Psoas muscle (tissue), 8 donors: ENCODE results near the gene DUSP21. TPM values are rescaled to one million over a fixed set of nuclear protein-coding genes. Genes with fewer than 3 reads are reported as not detected.
"Not testable (repeated sequence)": the region's sequence is repeated elsewhere in the genome, so short reads cannot be mapped to it uniquely, and the experiment has no call there.

Source experiments
- ATAC-seq, 4 donors: fragments of 200-7000 bp; cut with Tn5 transposase; one replicate each; pipeline ENCODE4 v1.9.1; 2020; ENCODE audit warnings: moderate library complexity in 3 of 4, mild to moderate bottlenecking in 2 of 4
- DNase-seq, 2 donors: peaks; one replicate each; pipeline ENCODE4 v3.0.0-alpha.2; 2020
- H3K27ac ChIP-seq: fragments of 200-600 bp; one replicate; pipeline ENCODE4 v1.8.0; 2022
- H3K27me3 ChIP-seq, 3 donors: fragments of 200-600 bp in 1 of 3; one replicate each; pipeline versions ENCODE4 v1.6.1 to v1.8.0; 2013 to 2022; ENCODE audit warnings: low read length in 2 of 3, mild to moderate bottlenecking in 2 of 3, moderate library complexity in 1 of 3; ENCODE audit not compliant: insufficient read depth in 3 of 3
- H3K36me3 ChIP-seq, 2 donors: fragments of 200-600 bp in 1 of 2; one replicate each; pipeline versions ENCODE4 v1.6.1 to v1.8.0; 2013 to 2022; ENCODE audit warnings: low read depth in 1 of 2, mild to moderate bottlenecking in 1 of 2, moderate library complexity in 1 of 2; ENCODE audit not compliant: insufficient read depth in 1 of 2
- H3K4me1 ChIP-seq: fragments of 200-600 bp; one replicate; pipeline ENCODE4 v1.8.0; 2022
- H3K4me3 ChIP-seq: fragments of 200-600 bp; one replicate; pipeline ENCODE4 v1.8.0; 2022; ENCODE audit warnings: mild to moderate bottlenecking
- H3K9me3 ChIP-seq: fragments of 200-600 bp; one replicate; pipeline ENCODE4 v1.8.0; 2022
- WGBS, 3 donors: extraction: QIAGEN DNeasy Blood & Tissue Kit; methylation state at CpG; one replicate each; pipeline versions ENCODE4 v1.1.6 to v1.1.7; 2013; 5-methylcytosine and 5-hydroxymethylcytosine counted together
- intact Hi-C, 2 donors: fragments of 100-400 bp; cut with DNase I; formaldehyde crosslinking; loops; one replicate each; pipeline versions ENCODE4 v1.11.0 to v1.14.2; 2022
- polyA plus RNA-seq, 3 donors: library from polyadenylated mRNA; stranded (reverse); fragments of 200-250 nt; gene quantifications; one replicate each; pipeline ENCODE4 v1.2.3, GENCODE V29; 2013
- total RNA-seq, 4 donors: library from RNA; stranded (reverse); fragmentation: NEBNext Ultra II Directional in 2 of 4; extraction: Animal tissue kit (Norgen Biotek cat#: 25700) in 2 of 4; gene quantifications; one replicate each; pipeline versions ENCODE4 v1.2.1 to v1.2.4, GENCODE V29; 2021 to 2023
- TF ChIP-seq, protein P1 (sequence below): fragments of 200-600 bp; IDR thresholded peaks from one replicate; pipeline ENCODE4 v1.8.0; 2022; ENCODE audit warnings: antibody characterized with exemption
- donor health status: healthy with polysubstance abuse.
- donor health status: DM: no; HTN: no; CAD: no; lungs with moderate emphysema.
- donor health status: Bipolar disorder and iron deficiency.
- donor health status: healthy.
- donor health status: DM: yes; HTN: yes; CAD: no.
- donor health status: DM: no; HTN: no; CAD: no.
- donor health status: DM: no; HTN: no; CAD: no.
- donor health status: DM: yes; HTN: yes; CAD: no.

DUSP21 gene
- total and polyA plus RNA-seq, 7 donors = not detected

DNA sequence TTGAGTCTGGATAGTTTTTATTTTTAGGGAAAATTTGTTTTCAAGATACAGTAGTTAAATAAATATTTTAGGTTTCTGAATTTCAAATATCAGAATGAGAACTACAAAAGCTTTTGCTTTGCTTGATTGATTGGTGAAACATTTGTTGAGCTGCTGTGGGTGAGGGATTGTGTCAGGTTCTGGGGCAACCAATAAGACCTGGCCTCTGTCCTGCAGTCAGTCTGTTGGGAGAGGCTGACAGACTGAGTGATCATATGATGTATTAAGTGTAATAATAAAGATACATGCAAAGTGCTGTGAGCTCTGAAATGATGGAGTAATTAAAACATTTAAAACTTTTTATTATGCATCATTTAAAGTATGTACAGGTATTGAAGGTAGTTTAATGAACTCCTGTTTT is 38.8 kb downstream of the DUSP21 start:
- no peaks in the 10 kb centered on the region for H3K9me3 ChIP-seq
- TF ChIP-seq, protein P1, sequence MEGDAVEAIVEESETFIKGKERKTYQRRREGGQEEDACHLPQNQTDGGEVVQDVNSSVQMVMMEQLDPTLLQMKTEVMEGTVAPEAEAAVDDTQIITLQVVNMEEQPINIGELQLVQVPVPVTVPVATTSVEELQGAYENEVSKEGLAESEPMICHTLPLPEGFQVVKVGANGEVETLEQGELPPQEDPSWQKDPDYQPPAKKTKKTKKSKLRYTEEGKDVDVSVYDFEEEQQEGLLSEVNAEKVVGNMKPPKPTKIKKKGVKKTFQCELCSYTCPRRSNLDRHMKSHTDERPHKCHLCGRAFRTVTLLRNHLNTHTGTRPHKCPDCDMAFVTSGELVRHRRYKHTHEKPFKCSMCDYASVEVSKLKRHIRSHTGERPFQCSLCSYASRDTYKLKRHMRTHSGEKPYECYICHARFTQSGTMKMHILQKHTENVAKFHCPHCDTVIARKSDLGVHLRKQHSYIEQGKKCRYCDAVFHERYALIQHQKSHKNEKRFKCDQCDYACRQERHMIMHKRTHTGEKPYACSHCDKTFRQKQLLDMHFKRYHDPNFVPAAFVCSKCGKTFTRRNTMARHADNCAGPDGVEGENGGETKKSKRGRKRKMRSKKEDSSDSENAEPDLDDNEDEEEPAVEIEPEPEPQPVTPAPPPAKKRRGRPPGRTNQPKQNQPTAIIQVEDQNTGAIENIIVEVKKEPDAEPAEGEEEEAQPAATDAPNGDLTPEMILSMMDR = no peak
- H3K36me3 ChIP-seq = no peaks in the 10 kb centered on the region
- DNase-seq = no peak
- intact Hi-C loops = no loop called here
- H3K4me3 ChIP-seq = no peak overlapping the region
- peaks cover 51% of the 10 kb centered on the region for H3K4me1 ChIP-seq
- peak in 3 of 4 donors; percentile 52 to 65 (median 55) for ATAC-seq
- no peak overlapping the region for H3K27ac ChIP-seq
- H3K27me3 ChIP-seq = no peaks in the 10 kb centered on the region

DNA sequence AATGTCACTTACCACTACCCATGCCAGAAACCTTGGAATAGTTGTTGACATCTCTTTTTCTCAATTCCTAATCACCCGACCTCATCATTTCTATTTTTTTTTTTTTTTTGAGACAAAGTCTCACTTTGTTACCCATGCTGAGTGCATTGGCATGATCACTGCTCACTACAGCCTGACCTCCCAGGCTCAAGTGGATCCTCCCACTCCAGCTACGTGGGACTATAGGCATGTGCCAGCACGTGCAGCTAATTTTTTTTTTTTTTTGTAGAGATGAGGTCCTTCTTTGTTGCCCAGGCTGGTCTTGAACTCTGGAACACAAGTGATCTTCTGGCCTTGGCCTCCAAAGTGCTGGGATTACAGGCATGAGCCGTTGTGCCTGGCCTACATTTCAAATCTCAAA is 41.1 kb downstream of the DUSP21 start:
- no peak for DNase-seq
- Histone ChIP-seq H3K27me3 (no peaks in the 10 kb centered on the region), H3K9me3 (no peaks in the 10 kb centered on the region), H3K27ac (no peak overlapping the region), H3K36me3 (no peaks in the 10 kb centered on the region), H3K4me3 (no peak overlapping the region), H3K4me1 (peaks cover 44% of the 10 kb centered on the region)
- TF ChIP-seq, protein P1 = no peak
- no peak for ATAC-seq
- intact Hi-C loops = no loop called here
- WGBS, 3 donors = 37 to 61% (median 59%) methylated on average over 4 of the region's 4 CpGs

DNA sequence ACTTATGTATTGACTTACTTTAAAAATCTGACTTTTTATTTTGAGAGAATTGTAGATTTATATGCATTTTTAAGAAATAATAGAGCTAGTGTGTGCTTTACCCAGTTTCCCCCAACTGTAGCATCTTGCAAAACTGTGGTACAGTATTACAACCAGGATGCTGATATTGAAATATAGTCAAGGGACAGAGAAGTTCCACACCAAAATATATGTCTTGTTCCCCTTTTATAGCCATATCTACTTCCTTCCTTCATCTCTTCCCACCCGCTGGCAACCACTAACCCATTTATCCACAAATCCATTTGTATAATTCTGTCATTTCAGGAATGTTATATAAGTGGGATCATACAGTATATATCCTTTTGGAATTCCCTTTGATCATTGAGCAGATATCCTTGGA is 46.0 kb downstream of the DUSP21 start:
- TF ChIP-seq, protein P1 = no peak
- peaks cover 24% of the 10 kb centered on the region for H3K4me1 ChIP-seq
- no peaks in the 10 kb centered on the region for H3K27me3 ChIP-seq
- 83 to 90% (median 85%) methylated on average over 1 of the region's 1 CpG for WGBS, 3 donors
- intact Hi-C loops = no loop called here
- no peaks in the 10 kb centered on the region for H3K36me3 ChIP-seq
- ATAC-seq = no peak
- no peaks in the 10 kb centered on the region for H3K9me3 ChIP-seq
- DNase-seq = no peak
- no peak overlapping the region for H3K27ac ChIP-seq
- H3K4me3 ChIP-seq = no peak overlapping the region

DNA sequence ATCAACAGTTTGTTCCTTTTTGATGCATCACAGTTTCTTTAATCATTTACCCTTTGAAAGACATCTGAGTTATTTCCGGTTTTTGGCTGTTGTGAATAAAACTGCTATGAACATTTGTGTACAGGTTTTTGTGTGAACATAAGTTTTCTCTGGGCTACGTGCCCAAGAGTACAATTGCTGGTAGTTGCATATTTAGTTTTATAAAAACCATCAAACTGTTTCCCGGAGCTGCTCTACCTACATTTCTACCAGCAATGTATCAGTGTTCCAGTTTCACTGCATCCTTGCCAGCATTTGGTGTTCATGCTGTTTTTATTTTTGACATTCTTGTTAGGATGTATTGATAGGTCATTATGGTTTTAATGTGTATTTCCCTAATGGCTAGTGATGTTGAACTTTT is 46.4 kb downstream of the DUSP21 start:
- ATAC-seq (peak in 1 of 4 donors; percentile 8), DNase-seq (no peak)
- Histone ChIP-seq H3K27me3 (no peaks in the 10 kb centered on the region), H3K4me3 (no peak overlapping the region), H3K27ac (no peak overlapping the region), H3K36me3 (no peaks in the 10 kb centered on the region), H3K4me1 (peaks cover 22% of the 10 kb centered on the region), H3K9me3 (no peaks in the 10 kb centered on the region)
- TF ChIP-seq, protein P1 = no peak
- 56 to 73% (median 70%) methylated on average over 3 of the region's 3 CpGs for WGBS, 3 donors
- intact Hi-C loops = no loop called here

DNA sequence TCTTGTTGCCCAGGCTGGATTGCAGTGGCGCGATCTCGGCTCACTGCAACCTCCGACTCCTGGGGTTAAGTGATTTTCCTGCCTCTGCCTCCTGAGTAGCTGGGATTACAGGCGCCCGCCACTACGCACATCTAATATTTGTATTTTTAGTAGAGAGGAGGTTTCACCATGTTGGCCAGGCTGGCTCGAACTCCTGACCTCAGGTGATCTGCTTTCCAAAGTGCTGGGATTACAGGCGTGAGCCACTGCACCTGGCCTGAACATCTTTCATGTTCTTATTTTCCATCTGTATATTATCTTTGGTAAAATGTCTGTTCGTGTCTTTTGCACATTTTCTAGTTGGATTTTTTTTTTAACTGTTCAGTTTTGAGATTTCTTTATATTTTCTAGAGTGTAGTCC is 46.9 kb downstream of the DUSP21 start:
- not testable (repeated sequence) for DNase-seq, H3K27me3 ChIP-seq

More for the DNA sequence above, 46.9 kb downstream of the DUSP21 start:
- H3K27ac ChIP-seq, H3K4me3 ChIP-seq, intact Hi-C loops, H3K9me3 ChIP-seq, H3K36me3 ChIP-seq: not testable (repeated sequence)
- ATAC-seq = peak in 2 of 4 donors; percentile 56
- peaks cover 21% of the 10 kb centered on the region for H3K4me1 ChIP-seq
- 37 to 46% (median 43%) methylated on average over 10 of the region's 10 CpGs for WGBS, 3 donors
